Stimulated activated CD4-positive, alpha-beta T cell treated with anti-CD3 and anti-CD28 coated beads, Interleukin-4, amount 100 ng/mL, for 48 hours (primary cell): Measurements from ENCODE around the gene CTAGE4.
A peak's percentile ranks its signal among the peaks of the same experiment; 100 is the strongest.
"Not testable (repeated sequence)": the region's sequence is repeated elsewhere in the genome, so short reads cannot be mapped to it uniquely, and the experiment has no call there.

Experiments used
- DNase-seq, 2 donors: peaks; one replicate each; pipeline ENCODE4 v3.0.0-alpha.2; 2020; ENCODE audit warnings: low read depth in 2 of 2

CTAGE4 gene, protein sequence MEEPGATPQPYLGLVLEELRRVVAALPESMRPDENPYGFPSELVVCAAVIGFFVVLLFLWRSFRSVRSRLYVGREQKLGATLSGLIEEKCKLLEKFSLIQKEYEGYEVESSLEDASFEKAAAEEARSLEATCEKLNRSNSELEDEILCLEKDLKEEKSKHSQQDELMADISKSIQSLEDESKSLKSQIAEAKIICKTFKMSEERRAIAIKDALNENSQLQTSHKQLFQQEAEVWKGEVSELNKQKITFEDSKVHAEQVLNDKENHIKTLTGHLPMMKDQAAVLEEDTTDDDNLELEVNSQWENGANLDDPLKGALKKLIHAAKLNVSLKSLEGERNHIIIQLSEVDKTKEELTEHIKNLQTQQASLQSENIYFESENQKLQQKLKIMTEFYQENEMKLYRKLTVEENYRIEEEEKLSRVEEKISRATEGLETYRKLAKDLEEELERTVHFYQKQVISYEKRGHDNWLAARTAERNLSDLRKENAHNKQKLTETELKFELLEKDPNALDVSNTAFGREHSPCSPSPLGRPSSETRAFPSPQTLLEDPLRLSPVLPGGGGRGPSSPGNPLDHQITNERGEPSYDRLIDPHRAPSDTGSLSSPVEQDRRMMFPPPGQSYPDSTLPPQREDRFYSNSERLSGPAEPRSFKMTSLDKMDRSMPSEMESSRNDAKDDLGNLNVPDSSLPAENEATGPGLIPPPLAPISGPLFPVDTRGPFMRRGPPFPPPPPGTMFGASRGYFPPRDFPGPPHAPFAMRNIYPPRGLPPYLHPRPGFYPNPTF

DNA sequence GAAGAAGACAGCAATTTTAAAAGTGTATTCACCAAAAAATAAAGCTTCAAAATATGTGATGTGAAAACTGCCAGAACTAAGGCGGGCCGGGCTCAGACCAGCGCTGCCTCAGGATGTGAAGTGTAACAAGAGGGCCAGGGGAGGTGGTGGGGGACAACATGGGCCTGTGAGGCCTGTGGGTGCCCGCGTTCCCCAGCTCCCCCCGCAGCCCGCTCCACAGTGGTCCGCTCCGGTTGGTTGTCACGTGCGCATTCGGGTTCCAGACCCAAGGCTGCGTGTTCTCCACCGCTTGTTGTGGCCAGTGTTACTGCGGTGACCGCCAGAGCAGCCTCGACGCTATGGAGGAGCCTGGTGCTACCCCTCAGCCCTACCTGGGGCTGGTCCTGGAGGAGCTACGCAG, at the start of gene CTAGE4:
TSS of gene CTAGE4 (plus strand) at position 301 of the 400 bp plus-strand sequence. CDS start at position 339, 38 bp downstream.
- DNase-seq, result not testable (repeated sequence)

DNA sequence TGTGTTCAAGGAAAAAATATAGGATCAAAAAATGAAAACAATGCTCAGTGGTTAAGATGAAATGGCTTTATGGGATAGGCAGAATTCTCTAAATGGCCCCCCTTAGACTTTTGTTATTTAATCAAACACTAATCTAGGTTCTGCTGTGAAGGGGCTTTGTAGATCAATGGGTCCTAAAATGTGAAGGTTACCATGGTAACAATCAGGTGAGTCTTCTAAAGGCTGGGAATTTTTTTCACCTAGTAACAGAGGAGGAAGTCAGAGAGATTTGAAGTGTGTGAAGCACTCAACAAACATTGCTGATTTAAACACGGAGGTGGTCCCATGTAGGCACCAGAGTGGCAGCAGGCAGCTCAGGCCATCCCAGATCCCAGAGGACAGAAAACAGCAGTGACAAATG, 49.1 kb upstream of the CTAGE4 start:
- no peak for DNase-seq

DNA sequence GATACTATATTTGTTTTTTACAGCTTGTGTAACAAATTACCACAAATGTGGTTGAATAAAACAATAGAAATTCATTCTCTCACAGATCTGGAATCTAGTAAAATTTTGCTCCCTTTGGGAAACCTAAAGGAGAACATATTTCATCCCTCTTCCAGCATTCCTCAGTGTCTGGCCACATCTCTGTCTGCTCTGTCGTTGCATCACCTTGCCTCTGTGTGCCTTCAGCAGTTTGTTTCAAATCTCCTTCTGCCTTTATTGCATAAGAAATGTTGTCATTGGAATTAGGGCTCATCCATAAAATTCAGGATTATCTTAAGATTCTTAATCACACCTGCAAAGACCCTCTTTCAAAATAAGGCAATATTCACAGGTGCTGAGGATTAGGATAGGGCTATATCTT, 45.8 kb upstream of the CTAGE4 start:
- no peak for DNase-seq

DNA sequence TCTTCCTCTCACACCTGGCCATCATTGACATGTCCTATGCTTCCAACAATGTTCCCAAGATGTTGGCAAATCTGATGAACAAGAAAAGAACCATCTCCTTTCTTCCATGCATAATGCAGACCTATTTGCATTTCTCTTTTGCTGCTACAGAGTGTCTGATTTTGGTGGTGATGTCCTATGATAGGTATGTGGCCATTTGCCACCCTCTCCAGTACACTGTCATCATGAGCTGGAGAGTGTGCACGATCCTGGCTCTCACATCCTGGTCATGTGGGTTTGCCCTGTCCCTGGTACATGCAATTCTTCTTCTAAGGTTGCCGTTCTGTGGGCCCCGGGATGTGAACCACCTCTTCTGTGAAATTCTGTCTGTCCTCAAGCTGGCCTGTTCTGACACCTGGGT, 41.1 kb upstream of the CTAGE4 start:
- DNase-seq, result no peak

DNA sequence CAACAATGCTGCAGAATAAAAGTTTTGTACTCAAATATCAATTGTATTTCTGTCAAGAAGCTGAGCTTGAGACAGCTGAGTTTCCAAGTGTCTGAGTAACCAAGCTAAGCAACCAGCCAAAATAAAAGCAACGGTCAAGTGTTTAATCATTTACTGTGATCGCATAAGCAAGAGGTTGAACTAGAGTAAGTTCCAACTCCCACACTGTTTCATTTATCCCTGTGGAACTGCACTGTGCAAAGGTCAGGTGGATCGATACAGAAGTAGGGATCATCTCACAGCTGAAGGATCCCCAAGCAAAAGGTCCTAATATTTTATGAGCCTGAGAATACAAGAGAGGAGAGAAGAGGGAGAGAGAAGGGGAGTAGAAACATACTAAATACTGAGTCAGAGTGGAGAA, 38.8 kb upstream of the CTAGE4 start:
- no peak for DNase-seq

DNA sequence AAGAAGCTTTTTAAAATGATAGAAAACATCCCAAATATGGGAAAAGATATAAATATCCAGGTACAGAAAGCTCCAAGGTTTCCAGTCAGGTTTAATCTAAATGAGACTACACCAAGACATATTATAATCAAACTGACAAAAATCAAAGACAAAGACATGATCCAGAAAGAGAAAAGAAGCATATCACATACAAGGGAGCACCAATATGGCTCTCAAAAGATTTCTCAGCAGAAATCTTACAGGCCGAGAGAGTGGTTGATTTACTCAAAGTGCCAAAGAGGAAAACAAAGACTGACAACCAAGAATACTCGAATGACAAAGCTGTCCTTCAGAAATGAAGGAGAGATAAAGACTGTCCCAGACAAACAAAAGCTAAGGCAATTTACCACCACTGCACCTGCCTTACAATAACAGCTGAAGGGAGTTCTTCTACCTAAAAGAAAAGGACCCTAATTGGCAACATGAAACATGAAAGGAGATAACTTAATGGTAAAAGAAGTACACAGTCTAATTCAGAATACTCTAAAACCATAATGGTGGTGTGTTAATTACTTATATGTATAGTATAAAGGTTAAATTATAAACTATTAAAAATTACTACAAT, 34.9 kb upstream of the CTAGE4 start:
- DNase-seq, result no peak

DNA sequence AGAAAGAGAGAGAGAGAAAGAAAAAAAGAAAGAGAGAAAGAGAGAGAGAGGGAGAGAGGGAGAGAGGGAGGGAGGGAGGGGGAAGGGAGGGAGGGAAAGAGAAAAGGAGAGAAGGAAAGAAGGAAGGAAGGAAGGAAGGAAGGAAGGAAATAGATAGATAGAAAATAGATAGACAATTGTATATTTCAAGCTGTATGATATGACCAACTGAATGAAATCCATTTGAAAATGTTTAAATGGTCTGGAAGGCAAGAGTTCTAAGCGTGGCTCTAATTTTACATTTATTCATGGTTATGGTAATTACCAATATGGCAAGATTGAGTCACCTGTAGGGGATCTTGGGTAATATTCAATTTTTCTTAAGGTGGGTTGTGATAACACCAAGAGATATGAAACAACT, 24.4 kb upstream of the CTAGE4 start:
- DNase-seq, result no peak

DNA sequence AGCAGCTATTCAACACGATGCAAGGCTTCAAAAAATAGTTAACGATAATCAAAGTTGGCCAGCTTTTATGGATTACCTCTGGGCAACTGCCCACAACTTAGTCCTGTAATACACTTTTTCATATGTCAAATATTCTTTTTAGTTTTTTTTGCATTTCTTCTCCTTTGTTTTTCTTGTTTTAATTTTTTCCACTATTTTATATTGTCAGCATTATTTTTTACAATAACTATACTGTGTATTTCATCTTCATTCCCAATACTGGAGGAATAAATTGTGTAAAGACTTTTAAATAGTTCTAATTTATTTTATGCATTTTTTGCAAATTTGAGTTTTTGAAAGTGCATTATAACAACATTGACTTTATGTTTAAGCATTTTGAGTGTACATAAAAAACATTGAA, 18.5 kb upstream of the CTAGE4 start:
- DNase-seq, result no peak

DNA sequence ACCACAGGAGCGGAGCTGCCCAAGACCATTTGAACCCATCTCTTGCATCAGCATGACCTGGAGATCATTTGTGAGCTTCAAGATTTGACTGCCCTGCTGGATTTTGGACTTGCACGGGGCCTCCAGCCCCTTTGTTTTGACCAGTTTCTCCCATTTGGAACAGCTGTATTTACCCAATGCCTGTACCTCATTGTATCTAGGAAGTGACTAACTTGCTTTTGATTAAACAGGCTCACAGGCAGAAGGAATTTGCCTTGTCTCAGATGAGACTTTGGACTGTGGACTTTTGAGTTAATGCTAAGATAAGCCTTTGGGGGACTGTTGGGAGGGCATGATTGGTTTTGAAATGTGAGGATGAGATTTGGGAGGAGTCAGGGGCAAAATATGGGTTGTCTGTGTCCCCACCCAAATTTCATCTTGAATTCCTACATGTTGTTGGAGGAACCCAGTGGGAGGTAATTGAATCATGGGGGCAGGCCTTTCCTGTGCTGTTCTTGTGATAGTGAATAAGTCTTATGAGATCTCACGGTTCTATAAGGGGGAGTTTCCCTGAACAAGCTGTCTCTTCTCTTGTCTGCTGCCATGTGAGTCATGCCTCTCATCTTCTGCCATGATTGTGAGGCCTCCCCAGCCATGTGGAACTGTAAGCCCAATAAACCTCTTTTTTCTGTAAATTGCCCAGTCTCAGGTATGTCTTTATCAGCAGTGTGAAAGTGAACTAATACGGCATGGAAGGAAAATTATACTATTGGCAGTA, 11.5 kb upstream of the CTAGE4 start:
- DNase-seq, result not testable (repeated sequence)

DNA sequence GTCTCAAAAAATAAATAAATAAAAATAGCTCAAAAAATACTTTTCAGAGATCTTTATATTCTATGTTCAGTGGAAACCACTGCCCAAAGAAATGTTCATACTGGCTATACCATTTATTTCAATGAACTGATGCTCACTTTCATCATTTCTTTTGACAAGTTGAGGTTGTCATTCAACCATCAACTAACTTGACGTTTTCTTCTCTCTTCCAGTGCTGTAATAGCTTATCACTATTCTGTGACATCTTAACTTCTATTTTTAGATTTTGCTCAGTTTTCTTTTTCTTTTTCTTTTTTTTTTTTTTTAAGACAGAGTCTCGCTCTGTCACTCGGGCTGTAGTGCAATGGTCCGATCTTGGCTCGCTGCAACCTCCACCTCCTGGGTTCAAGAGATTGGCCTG, 8.7 kb upstream of the CTAGE4 start:
- no peak for DNase-seq

DNA sequence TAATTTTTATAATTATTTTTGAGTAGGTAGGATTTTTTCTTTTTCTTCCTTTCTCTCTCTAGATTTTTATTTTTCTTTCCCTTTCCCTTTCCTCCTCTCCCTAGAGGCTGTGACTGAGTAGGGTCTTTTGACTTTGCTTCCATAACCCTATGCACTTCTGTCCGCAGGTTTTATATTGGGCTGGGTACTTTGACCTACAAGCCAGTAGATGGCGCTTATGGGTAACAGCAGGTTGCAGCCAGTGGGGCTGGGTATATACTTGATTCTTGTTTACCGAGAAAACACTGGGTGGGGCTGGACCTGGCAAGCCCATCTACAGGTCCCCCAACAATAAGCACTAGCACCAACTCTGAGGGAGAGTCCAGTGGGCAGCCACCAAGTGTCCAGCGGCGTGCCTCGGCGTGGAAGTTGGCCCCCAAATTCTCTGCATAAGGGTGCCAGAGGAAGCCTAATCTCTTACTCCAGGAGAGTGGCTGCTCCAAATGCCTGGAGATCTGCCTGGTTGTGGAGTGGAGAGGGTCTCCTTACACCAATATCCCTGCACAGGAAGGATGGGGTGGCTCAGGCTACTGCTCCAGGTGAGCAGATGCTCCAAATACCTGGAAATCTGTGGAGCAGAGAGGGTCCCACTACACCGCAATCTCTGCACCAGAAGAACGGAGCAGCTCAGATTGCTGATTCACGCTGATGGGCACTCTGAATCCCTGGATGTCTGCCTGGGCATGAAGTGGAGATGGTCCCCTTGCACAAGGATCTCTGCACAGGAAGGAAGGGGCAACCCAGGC, 4.7 kb upstream of the CTAGE4 start:
- DNase-seq, result peak in 1 of 2 donors; percentile 4

DNA sequence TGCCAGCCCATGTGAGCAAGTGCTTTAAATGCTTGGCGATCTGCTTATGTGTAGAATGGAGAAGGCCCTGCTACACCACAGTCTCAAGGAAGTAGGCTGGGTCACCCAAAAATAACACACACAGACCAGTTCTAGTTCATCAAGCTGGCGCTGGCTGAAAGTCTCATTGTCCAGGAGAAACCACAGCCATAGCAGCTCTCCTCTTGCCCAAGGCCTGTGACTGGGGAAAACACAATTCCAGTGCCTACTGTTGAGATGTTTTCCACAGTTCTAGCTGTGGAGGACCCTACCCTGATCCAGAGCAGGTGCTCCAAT, 4.1 kb upstream of the CTAGE4 start:
- not testable (repeated sequence) for DNase-seq

DNA sequence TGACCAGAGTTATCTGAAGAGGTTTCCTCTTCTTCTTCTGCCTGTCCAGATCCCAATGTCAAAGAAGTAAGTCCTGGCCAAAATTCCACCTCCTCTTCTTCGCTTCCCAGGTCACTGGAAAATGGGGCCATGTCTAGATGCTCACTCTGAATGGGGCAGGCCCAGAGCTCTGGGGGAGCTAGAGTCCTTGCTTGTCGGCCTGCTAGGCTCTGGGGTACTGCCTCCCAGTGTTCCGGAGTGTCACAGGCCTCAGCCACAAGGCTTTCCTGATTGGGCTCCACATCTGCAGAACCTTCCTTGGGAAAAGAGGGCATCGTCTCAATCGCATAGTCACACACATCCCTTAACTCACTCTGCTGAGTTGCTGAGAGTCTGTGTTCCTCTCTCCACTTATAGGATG, 4.6 kb downstream of the CTAGE4 start:
- DNase-seq, result not testable (repeated sequence)

DNA sequence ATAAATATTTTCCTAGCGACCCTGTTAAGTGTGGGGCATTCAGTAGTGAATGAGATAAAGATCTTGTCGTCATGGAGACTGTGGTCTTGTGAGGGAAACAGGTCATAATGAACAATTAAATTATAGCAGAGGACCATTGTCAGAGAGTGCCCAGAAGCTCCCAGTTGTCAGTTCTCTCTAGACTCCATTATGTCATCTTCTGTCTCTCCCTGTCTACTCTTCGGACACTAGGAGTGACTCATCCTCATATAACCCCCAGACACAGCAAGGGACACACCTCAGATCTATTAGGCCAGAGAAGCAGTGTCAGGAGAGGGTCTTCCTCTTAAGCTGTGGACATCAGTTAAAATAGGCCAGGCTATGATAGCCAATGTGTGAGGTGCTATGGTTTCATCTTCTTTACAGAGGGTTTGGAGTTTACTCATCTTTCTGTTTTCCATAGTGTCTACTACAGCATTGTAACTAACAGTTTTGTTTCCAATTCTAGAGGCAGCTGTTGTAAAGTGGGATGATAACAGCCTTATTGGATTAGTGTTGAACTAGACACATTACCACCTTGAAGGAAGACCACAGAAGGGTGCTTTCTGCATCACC, 5.4 kb downstream of the CTAGE4 start:
- DNase-seq, result not testable (repeated sequence)

DNA sequence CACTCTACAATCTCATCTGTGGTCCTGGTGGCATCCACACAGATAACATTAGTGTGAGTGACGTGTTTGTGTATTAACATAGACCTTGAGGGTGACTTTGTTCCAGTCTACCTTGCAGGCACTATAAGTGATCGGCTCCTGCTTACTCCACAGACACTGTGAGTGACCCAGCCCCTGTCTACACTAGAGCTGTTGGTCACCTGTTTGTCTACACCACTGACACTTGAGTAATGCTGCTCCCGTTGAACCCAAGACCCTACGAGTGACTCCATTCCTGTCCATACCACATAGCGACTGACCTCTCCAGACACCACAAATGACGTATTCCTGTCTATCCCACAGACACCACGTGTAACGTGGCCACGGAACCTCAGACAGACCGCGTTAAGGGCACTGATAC, 10.5 kb downstream of the CTAGE4 start:
- not testable (repeated sequence) for DNase-seq

DNA sequence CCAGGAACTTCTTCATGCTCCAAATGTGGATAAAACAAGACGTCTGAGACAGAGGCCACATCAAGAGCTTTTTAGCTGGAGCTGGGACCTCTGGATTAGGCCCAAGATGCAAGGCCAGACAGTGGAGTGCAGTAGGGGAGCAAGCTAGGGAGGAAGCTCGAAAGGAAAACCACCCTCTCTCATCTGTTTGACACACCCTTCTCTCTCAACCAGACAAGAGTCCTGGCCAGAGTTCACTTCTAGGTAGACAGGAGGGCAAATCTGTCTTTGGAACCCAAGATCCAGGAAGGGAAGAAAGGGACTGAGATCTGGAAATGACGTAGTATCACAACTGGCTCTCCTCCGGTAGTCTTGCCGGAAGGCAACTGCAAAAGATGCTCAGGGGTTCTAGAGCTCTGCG, 11.2 kb downstream of the CTAGE4 start:
- DNase-seq, result not testable (repeated sequence)

DNA sequence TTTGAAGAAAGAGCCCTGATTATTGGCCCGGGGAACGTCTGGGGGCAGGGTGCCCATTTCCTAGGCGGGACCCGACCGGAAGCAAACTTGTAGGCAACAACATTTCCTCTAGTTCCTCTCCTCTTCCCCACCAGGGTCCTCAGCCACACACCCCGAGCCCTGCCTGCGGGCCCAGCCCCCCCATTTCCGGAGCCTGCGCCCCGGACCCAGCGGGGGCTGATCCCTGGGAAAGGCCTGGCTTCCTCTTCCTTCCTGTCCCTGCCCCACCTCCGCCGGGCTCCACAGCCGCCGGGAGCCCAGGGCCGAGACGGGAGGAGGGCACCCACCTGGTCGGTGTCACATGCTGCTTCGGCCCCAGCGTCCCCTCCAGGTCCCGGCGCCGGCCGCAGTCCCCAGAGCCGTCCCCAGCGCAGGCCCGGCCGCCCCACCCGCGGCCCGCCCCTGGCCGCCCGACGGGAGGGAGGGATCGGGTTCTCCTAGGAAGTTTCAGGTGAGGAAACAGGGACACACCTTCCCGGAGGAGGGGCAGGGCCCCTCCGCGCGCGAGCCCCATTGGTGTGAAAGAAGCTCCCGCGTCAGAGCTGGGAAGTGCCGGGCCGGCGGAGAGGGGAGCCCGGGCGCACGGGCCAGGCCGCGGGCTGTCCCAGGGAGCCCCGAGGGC, 12.1 kb downstream of the CTAGE4 start, which contains the start of gene ARHGEF35:
TSS of gene ARHGEF35 (minus strand) at position 622 of the 661 bp plus-strand sequence. CDS start 7,450 bp downstream, outside the sequence.
- DNase-seq, result not testable (repeated sequence)

DNA sequence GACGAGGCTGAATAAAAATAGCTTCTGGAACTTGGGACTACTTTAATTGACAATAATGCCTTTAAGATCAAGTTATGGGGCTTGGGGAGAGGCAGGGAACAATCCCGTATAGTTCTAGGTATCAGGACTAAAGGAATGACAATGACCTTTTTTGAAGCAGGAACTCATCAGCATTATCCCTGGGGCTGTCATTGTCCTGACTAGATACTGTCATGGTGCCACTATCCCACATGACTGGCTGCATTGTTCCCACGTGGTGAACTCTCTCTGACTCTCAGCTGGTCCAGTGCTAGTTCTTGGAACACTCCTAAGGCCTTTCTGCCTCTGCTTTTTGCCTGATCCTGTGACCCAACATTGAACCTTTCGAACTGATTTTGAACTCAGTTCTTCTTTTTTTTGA, 15.7 kb downstream of the CTAGE4 start:
- not testable (repeated sequence) for DNase-seq

DNA sequence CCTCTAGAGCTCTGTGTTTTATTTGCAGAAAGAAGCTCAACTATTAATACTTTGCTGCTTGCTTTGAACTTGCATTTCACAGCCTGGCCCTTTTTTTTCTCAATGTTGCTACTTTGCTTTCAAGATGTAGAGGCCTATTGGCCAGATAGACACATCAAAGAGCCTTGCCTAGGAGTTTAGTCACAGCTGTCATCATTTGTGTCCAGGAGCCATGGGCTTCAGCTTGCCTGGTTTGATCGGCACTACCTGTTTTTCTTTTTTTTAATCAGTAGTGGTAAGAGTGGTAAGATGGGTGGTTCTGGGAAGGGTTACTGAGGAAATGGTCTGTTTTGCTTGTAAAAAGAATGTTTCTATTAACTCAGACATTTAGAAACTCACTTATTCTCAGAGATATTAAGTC, 18.7 kb downstream of the CTAGE4 start:
- DNase-seq, result not testable (repeated sequence)

DNA sequence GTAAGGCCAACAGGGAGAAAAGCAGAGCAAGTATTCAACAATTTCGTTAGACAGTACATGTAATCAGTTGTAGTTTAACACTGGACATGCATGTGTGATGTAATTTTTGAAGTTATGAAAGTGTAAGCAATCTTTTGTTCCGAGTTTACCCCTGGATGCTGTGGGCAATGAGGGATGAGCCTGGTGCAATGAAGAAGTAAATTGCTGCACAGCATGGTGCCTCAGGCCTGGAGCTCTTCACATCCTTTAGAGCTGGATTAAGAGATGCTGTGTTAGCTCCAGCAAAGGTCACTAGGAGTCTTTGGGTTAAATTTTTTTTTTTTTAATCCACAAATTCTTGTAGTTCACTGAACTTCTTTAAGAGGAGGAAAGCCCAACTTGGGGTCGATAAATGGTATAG, 19.8 kb downstream of the CTAGE4 start:
- not testable (repeated sequence) for DNase-seq
